HG03565 (cell line): Measurements from ENCODE around the gene GRM1.

Source experiments
- ATAC-seq: cut with Tn5 transposase; IDR thresholded peaks from one replicate; pipeline ENCODE4 v1.9.1; 2021; ENCODE audit warnings: mild to moderate bottlenecking, moderate library complexity; ENCODE audit not compliant: unreplicated experiment

Gene GRM1

DNA sequence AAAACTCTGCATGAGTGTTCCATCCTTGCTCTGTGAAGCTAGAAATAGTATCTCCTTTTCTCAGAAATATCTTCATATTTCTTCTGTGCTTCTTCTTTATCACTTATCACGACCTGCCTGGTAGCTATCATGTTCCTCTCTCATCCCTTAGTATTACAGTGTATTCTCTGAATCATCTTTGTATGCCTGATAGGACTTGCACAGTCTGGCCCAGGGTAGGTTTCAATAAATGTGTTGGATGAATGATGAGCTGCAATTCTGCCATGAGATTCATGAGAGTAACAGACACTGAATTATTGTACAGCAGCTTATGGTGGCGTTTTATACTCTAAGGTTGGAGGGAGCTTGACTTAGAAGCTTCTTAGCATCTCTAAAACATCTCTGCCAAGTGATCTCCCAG, 66.6 kb downstream of the GRM1 start:
- ATAC-seq: no peak

DNA sequence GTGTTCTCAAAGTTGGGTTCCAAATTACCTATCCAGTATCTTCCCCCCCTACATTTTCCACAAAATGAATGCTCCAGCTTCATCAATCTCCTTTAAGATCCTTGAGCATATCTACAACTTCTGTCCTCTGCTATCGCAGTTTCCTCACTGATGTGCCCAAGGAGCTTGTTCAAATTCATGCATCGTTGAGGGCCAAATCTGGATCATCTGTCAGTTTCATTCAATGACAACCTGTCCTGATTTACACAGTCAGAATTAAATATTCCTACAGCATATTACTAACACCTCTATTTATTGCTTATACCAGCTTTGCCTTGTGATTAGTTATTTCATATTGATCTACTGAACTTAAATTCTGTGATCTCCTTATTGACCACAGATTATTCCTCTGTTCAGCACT, 68.7 kb downstream of the GRM1 start:
- no peak for ATAC-seq

DNA sequence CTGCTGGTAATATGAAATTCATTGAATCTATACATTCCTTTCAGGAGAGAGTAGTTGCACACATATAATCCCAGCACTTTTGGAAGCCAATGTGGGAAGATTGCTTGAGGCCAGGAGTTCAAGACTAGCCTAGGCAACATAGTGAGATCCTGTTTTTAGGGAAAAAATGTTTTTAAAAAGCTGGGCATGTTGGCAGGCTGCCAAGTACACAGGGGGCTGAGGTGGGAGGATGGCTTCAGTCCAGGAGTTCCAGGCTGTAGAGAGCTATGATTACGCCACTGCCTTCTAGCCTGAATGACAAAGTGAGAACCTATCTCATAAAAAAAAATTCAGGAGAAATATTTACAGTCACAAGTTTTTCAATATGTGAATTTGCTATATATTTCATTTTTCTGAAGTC, 71.9 kb downstream of the GRM1 start:
- ATAC-seq: no peak

DNA sequence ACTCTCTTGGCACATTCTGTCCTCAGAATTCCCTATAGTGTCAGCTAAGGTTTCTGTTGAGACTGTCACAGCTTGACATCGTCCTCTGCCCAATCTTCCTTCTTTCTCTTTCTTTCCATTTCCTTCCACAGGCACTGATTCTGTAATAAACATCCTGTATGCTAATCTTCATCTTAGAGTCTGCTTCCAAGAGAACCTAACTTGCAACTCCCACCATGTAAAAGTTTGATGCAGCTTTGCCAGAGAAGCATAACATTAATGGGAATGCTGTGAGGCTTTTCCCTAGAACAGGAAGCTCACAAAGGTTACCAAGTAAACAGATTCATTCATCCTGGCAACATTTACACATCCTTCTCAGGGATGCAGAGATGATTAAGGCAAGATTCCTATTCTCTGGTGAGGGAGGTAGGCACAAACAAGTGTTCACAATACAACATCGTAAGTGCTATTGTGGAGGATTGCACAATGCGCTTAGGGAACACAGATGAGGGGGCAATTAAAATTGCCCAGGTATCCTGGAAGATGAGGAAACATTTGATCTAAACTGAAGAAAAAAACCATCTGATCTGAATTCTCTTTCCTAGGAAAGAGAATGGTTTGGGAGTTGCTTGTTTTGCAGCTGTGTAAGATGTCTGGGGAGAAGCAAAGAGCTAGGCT, 74.7 kb downstream of the GRM1 start:
- ATAC-seq: no peak

DNA sequence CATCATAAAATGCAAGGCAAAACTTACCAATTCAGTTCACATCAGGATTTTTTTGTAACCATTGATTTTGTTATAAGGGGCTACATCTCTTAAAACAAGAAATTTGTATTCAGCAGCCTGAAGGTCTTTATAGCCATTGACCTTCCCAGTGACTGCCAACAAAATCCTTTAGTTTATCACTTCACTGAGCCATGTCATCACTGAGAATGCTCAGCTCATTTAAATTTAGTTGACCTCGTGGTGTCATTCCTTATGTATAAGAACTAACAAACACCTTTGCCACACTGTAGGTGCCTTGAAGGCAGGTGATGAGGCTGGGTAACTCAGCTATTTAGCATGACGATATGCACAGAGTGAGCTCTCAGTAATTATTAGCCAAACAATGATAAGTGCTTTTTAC, 77.7 kb downstream of the GRM1 start:
- no peak for ATAC-seq

DNA sequence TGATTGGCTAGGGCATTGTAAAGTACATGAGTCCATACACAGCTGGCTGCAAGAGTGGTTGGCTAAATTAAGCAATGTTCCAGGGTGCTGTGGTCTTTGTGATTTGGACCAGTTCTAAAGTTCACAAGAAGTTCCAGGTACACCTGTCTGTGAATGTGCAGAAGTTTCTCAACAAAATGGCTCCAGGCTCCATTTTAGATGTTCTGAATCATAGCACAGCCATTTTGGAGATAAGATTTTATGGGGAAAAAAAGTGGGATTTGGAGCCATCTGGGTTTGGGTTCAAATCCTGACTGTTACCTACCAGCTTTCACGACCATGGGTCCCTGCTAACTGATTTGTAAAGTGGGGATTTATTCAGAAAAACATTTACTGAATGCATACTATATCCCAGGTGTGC, 82.1 kb downstream of the GRM1 start:
- no peak for ATAC-seq

GRCh38 chr6:146111881-146112450, 83.1 kb downstream of the GRM1 start:
- no peak for ATAC-seq

DNA sequence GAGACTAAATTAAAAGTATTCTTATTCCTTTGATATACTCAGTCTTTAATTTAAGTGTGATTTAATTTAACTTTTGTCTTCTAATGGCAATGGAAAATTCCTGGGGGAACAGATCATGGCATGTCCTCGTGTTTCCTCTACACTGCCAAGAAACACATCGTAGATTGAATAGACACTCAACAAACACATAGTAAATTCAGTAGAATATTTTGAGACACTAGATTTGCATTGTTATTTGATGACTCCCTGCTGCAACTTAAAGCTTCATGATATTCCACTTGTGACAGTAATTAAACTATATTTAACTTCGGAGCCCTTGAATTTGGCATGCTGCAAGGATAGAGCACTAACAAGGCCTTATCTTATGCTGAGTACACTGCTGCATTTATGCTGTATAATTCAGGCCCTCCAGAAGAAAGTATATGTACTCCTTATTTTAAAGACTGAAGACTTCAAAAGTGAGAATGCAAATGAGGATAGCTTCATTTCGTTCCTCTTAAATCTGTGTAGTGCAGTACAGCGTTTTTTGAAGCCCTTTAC, 84.3 kb downstream of the GRM1 start:
- ATAC-seq: no peak

- no peak for ATAC-seq
Observed at GRCh38 chr6:146123616-146124015, 94.8 kb downstream of the GRM1 start.

- no peak for ATAC-seq
Observed at GRCh38 chr6:146127447-146128215, 98.8 kb downstream of the GRM1 start.

DNA sequence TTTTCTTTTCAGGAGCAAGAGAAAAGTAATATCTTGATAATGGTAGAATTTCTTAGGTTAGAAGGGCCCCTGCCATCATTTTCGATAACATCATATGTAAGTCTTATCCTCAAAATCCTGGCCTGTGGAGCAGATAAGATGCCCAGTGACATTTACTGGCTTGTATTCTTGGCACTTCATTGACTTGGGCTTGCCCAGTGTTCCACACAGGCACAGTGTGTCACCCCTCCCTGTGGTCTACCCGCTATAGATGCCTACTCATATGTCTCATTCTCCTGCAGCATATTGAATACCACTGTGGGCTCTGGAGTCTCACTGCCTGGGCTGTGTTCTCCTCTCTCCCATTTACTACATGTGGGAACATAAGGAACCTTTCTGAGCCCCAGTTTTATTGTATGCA, 105.0 kb downstream of the GRM1 start:
- ATAC-seq: no peak

DNA sequence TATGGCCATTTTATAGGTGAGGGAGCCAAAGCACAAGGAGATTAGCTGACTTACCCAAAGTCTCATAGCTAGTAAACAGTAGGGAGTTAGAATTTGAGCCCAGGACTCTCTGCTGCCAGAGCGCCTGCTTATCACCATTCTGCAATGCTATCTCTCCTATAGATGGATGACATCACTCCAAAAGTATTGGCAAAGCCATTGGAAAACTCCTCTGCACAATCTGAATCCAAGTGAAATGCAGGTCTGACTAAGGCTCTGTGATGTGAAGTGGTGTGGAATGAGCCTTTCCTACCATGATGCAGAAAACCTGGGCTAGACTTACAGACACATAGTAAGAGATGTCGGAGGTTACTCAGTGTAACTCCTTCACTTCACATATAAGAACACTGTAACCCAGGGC, 106.3 kb downstream of the GRM1 start:
- no peak for ATAC-seq

- no peak for ATAC-seq
Observed at GRCh38 chr6:146146836-146147235, 118.0 kb downstream of the GRM1 start.

- no peak for ATAC-seq
Observed at GRCh38 chr6:146149770-146150169, 120.9 kb downstream of the GRM1 start.

DNA sequence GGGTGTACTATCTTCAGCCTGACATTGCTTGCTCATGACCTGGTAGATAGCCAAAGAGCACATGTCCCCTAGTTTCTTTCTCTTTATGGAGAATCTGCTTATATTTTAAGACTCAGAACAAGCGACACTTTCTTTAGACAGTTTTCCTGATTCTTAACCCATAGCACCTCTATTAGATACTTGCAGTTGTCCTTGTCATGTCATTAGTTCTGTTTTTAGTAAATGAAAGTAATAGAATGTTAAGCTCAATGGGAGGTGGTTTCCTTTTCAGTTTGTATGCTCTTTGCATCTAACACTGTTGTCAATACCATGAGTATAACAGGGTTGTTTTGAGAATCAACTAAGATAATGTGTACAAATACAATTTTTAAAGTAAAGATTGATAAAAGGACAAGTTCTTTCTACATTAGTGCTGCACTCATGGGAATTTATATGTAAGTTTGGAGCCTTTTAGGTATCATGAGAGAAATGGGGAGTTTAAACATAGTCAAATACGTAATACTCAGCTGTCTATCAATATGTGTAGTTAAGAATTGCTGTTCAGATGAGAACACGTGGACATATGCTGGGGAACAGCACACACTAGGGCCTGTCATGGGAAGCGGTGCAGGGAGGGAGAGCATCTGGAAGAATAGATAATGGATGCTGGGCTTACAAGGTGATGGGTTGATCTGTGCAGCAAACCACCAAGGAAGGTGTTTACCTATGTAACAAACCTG, 124.3 kb downstream of the GRM1 start:
- peak; percentile 99 for ATAC-seq

DNA sequence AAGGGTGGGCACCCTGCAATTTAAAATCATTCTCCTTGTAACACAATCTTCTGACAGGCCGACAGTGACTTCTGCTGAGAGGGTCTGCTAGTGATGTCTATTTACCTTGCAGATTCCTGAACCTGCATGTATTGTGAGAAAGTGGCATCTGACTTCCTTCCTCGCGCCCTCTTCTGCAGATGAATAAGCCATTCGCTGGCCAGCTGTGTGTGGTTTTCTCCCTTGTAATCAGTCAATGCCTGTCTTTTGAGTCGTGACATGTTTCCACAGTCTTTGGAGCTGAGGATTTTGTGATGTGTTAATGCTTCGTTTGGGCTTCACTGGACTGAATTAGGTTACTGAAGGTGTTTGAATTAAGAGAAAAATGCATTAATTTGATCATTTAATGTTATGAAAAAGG, 125.3 kb downstream of the GRM1 start:
- ATAC-seq: no peak

DNA sequence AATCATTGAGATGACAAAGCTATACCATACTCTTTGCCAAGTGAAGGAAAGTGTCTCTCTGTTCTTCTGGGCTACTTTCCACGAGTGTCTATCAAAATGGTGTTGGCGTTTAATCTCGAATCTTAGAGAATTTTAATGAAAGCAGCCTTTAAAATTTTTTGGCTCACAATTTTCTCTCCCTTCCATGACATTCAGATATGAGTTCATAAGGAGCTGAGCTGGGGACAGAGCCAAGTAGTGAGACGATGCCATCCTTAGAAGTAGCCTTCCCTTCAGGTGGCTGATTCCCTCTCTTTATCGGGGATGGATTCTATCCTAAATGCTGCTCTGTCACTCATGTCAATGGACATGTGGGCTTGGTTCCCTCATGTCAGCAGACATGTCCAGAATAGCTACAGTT, 132.8 kb downstream of the GRM1 start:
- ATAC-seq: no peak

GRCh38 chr6:146169872-146170271, 141.0 kb downstream of the GRM1 start:
- ATAC-seq: no peak

GRCh38 chr6:146177785-146178184, 148.9 kb downstream of the GRM1 start:
- no peak for ATAC-seq

DNA sequence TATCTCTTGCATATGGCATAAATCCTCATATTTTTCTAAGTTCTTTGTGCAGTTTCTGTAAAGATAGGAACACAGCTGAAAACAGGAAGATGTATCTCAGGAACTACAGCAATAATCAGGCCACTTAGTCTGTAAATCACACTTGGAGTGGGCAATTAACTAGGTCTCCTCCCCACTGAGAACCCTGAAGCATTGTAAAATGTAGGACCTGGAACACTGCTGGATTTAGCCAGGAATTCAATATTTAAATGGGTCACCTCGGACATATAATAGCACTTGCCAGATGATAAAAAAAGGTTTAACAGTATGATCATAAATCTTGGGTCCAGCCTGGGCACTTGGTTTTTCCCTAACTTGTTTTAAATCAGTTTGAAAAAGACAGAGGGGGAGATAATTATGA, 155.0 kb downstream of the GRM1 start:
- no peak for ATAC-seq

DNA sequence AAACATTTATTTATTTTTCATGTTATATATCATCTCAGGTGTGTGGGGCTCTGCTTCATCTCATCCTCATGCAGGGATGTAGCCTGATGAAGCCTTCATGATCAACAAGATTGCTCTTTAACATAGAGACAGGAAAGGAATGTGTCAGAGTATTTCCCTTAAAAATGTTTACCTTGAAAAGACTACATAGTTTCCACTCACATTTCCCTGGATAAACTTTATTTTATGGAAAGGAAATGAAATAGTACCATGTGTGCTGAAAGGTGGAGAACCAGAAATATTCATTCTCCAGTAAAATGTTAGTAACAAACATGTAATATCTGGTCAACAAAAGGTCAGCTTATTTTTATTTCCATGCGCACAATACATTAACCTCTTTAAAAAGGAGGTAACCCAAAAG, 155.8 kb downstream of the GRM1 start:
- no peak for ATAC-seq
